MM.1S (cell line): Measurements from ENCODE around the gene LIMS1.
"Not testable (repeated sequence)": the region's sequence is repeated elsewhere in the genome, so short reads cannot be mapped to it uniquely, and the experiment has no call there.

Experiments used
- DNase-seq: peaks from one replicate; pipeline ENCODE4 v3.0.0-alpha.2; 2015
- H2AFZ ChIP-seq: fragments of 300-600 bp; sonication (generic); 2 replicates; pipeline ENCODE4 v1.6.0; 2016; ENCODE audit warnings: antibody characterized with exemption, low read length
- H3F3A ChIP-seq: fragments of 300-600 bp; sonication (generic); 2 replicates; pipeline ENCODE4 v1.6.1; 2016; ENCODE audit warnings: mild to moderate bottlenecking, antibody characterized with exemption, low read length, moderate library complexity, mixed read lengths; ENCODE audit not compliant: insufficient read depth
- H3K27ac ChIP-seq: fragments of 300-600 bp; sonication (generic); 2 replicates; pipeline ENCODE4 v1.5.1; 2016; ENCODE audit warnings: mild to moderate bottlenecking, low read length
- H3K27me3 ChIP-seq: fragments of 300-600 bp; sonication (generic); replicated peaks from 2 replicates; pipeline ENCODE4 v1.6.0; 2016; ENCODE audit warnings: low read length; ENCODE audit not compliant: insufficient read depth
- H3K36me3 ChIP-seq: fragments of 300-600 bp; sonication (generic); replicated peaks from 2 replicates; pipeline ENCODE4 v1.6.1; 2016; ENCODE audit warnings: mild to moderate bottlenecking, low read length, mixed read lengths; ENCODE audit not compliant: insufficient read depth
- H3K4me1 ChIP-seq: fragments of 300-600 bp; sonication (generic); 2 replicates; pipeline ENCODE4 v1.6.1; 2016; ENCODE audit warnings: low read length, mixed read lengths
- H3K4me2 ChIP-seq: fragments of 300-600 bp; sonication (generic); 2 replicates; pipeline ENCODE4 v1.6.0; 2016; ENCODE audit warnings: low read depth, low read length
- H3K4me3 ChIP-seq: fragments of 300-600 bp; sonication (generic); 2 replicates; pipeline ENCODE4 v1.5.1; 2016; ENCODE audit warnings: low read length, mixed read lengths
- H3K79me2 ChIP-seq: fragments of 300-600 bp; sonication (generic); 2 replicates; pipeline ENCODE4 v1.6.1; 2016; ENCODE audit warnings: mixed run types, low read length, mixed read lengths
- H3K9ac ChIP-seq: fragments of 300-600 bp; sonication (generic); 2 replicates; pipeline ENCODE4 v1.6.1; 2016; ENCODE audit warnings: low read length, mixed read lengths
- H3K9me2 ChIP-seq: fragments of 300-600 bp; sonication (generic); replicated peaks from 2 replicates; pipeline ENCODE4 v1.6.1; 2016; ENCODE audit warnings: mild to moderate bottlenecking, low read length, mixed read lengths; ENCODE audit not compliant: insufficient read depth
- H3K9me3 ChIP-seq: fragments of 300-600 bp; sonication (generic); replicated peaks from 2 replicates; pipeline ENCODE4 v1.6.1; 2016; ENCODE audit warnings: mild to moderate bottlenecking, low read length, mixed read lengths; ENCODE audit not compliant: insufficient read depth
- H4K20me1 ChIP-seq: fragments of 300-600 bp; sonication (generic); 2 replicates; pipeline ENCODE4 v1.6.1; 2016; ENCODE audit warnings: mild to moderate bottlenecking, low read length, moderate library complexity, mixed read lengths; ENCODE audit not compliant: insufficient read depth
- EZH2 ChIP-seq: fragments of 300-600 bp; sonication (generic); optimal IDR thresholded peaks from 2 replicates; pipeline ENCODE3; 2017; ENCODE audit warnings: low read depth, mild to moderate bottlenecking, antibody characterized with exemption, low read length, mixed read lengths
- EZH2phosphoT487 ChIP-seq: fragments of 300-600 bp; sonication (generic); IDR thresholded peaks from 2 replicates; pipeline ENCODE4 v1.6.1; 2018; ENCODE audit warnings: antibody characterized with exemption, low read length
- TF ChIP-seq, protein P1 (sequence below): fragments of 300-600 bp; sonication (generic); IDR thresholded peaks from 2 replicates; pipeline ENCODE4 v1.5.1; 2016; ENCODE audit warnings: antibody characterized with exemption, low read length, mixed read lengths

The LIMS1 gene

DNA sequence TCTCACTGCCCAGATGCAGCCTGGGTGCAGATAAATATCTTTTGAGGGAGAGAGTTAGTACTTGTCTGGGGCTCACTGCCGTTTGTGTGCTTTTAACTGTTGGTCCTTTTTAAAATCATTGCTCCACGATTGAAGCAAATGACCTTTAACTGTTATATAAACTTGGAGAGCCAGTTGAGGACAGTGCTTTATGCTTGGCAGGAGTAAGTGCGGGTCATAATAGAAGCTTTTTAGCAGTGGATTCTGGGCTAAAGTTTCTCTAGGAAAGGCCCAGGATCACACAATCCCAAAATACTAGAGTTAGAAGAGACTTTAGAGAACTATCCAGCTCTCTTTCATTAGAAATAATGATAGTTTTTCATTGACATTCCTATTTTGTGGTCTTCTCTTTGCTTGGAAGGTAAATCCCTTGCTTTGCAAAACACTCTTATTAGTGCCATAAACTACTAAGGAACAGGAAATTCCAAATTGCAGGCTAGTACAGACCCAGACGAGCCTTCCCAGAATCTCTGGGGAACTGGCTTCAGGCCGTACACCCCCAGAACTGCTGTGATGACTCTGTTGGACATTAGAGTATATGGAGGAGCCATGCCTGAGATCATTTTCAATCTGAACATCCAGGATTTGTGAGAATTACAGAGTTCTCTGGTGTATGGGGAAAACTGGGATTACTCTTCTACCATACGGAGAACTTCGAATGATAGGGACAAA, 19.1 kb downstream of the LIMS1 start:
- Histone ChIP-seq H4K20me1 (no peaks in the 10 kb centered on the region; the same call in 1 of the 2 replicates), H3K4me3 (no peak overlapping the region), H2AFZ (no peak overlapping the region), H3K9ac (no peak overlapping the region), H3K79me2 (peaks cover 80% of the 10 kb centered on the region), H3K9me3 (no peaks in the 10 kb centered on the region), H3K9me2 (no peaks in the 10 kb centered on the region), H3K36me3 (no peaks in the 10 kb centered on the region), H3F3A (no peaks in the 10 kb centered on the region), H3K27me3 (no peaks in the 10 kb centered on the region), H3K4me1 (no peaks in the 10 kb centered on the region), H3K27ac (no peak overlapping the region), H3K4me2 (no peak overlapping the region)
- no peak for DNase-seq
- TF ChIP-seq, protein P1, sequence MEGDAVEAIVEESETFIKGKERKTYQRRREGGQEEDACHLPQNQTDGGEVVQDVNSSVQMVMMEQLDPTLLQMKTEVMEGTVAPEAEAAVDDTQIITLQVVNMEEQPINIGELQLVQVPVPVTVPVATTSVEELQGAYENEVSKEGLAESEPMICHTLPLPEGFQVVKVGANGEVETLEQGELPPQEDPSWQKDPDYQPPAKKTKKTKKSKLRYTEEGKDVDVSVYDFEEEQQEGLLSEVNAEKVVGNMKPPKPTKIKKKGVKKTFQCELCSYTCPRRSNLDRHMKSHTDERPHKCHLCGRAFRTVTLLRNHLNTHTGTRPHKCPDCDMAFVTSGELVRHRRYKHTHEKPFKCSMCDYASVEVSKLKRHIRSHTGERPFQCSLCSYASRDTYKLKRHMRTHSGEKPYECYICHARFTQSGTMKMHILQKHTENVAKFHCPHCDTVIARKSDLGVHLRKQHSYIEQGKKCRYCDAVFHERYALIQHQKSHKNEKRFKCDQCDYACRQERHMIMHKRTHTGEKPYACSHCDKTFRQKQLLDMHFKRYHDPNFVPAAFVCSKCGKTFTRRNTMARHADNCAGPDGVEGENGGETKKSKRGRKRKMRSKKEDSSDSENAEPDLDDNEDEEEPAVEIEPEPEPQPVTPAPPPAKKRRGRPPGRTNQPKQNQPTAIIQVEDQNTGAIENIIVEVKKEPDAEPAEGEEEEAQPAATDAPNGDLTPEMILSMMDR = no peak
- TF ChIP-seq EZH2 (no peak), EZH2phosphoT487 (no peak)

- TF ChIP-seq EZH2phosphoT487 = no peak
- TF ChIP-seq, protein P1 = no peak
- no peak for TF ChIP-seq EZH2
- no peaks in the 10 kb centered on the region for H3K27me3 ChIP-seq
- peaks cover 78% of the 10 kb centered on the region for H3K79me2 ChIP-seq
- H3K9me2 ChIP-seq = no peaks in the 10 kb centered on the region
- H3K36me3 ChIP-seq = no peaks in the 10 kb centered on the region
- no peaks in the 10 kb centered on the region; the same call in 1 of the 2 replicates for H4K20me1 ChIP-seq
- no peaks in the 10 kb centered on the region for H3F3A ChIP-seq
- no peak overlapping the region for H3K27ac ChIP-seq
- no peak for DNase-seq
- H3K4me3 ChIP-seq = no peak overlapping the region
- H3K9me3 ChIP-seq = no peaks in the 10 kb centered on the region
- H3K9ac ChIP-seq = no peak overlapping the region
- H2AFZ ChIP-seq = no peak overlapping the region
- H3K4me2 ChIP-seq = no peak overlapping the region
- H3K4me1 ChIP-seq = no peaks in the 10 kb centered on the region
These were observed 20.3 kb downstream of the LIMS1 start for GRCh38 chr2:108554528-108554927.

DNA sequence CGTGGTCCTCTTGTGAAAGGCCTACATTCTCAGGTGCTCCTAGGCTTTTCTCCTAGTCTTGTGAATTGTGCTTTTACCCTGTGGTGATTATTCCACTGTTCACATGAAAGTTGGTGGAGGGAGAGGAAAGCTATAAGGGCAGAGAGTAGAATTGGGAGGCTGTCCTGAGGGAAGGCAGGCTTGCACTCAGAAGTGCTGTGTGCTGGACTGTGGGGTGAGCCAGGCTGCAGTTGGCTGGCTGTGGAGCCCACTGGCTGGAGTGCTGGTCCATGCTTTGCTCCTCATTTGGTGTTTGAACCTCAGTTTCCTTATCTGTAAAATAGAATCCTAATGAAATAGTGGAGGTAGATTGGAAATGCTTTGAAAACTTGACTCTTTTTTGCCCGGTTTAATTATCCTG, 21.3 kb downstream of the LIMS1 start:
- H3K4me1 ChIP-seq = no peaks in the 10 kb centered on the region
- no peak overlapping the region for H3K27ac ChIP-seq
- H3K9me2 ChIP-seq = no peaks in the 10 kb centered on the region
- no peak overlapping the region for H3K9ac ChIP-seq
- no peaks in the 10 kb centered on the region for H3K9me3 ChIP-seq
- H3K4me3 ChIP-seq = no peak overlapping the region
- no peak overlapping the region for H3K4me2 ChIP-seq
- H3K27me3 ChIP-seq = no peaks in the 10 kb centered on the region
- TF ChIP-seq EZH2phosphoT487 = no peak
- TF ChIP-seq EZH2 = no peak
- TF ChIP-seq, protein P1 = no peak
- no peaks in the 10 kb centered on the region; the same call in 1 of the 2 replicates for H4K20me1 ChIP-seq
- H2AFZ ChIP-seq = no peak overlapping the region
- H3K36me3 ChIP-seq = no peaks in the 10 kb centered on the region
- peaks cover 82% of the 10 kb centered on the region for H3K79me2 ChIP-seq
- no peaks in the 10 kb centered on the region for H3F3A ChIP-seq
- no peak for DNase-seq

GRCh38 chr2:108556581-108556980, 22.3 kb downstream of the LIMS1 start:
- not testable (repeated sequence) for DNase-seq, H3K4me1 ChIP-seq, H3K4me2 ChIP-seq, H3F3A ChIP-seq, H3K9me2 ChIP-seq, H3K36me3 ChIP-seq, H3K9me3 ChIP-seq, H3K27me3 ChIP-seq, H3K27ac ChIP-seq, H3K4me3 ChIP-seq, H3K9ac ChIP-seq, H2AFZ ChIP-seq, H4K20me1 ChIP-seq
- H3K79me2 ChIP-seq = peaks cover 89% of the 10 kb centered on the region
